Liver (tissue), 9 donors: ENCODE data around the gene NUAK1. TPM values are rescaled to one million over a fixed set of nuclear protein-coding genes. Genes with fewer than 3 reads are reported as not detected.

Experiments
- DNase-seq: peaks from one replicate; pipeline ENCODE4 v3.0.0-alpha.2; 2017; ENCODE audit warnings: low spot score
- H3K27ac ChIP-seq, 2 donors: one replicate each; pipeline ENCODE4 v1.7.0; 2013; ENCODE audit warnings: inconsistent platforms in 2 of 2, low read length in 2 of 2, control low read depth in 1 of 2, low read depth in 1 of 2, mild to moderate bottlenecking in 1 of 2
- H3K27me3 ChIP-seq, 4 donors: one replicate each; pipeline versions ENCODE4 v1.6.1 to v1.7.0; 2013; ENCODE audit warnings: low read length in 3 of 4, inconsistent platforms in 1 of 4, mild to moderate bottlenecking in 1 of 4, moderate library complexity in 1 of 4; ENCODE audit not compliant: control insufficient read depth in 4 of 4, insufficient read depth in 4 of 4
- H3K36me3 ChIP-seq, 4 donors: one replicate each; pipeline versions ENCODE4 v1.6.1 to v1.7.0; 2013; ENCODE audit warnings: low read length in 3 of 4, mild to moderate bottlenecking in 3 of 4, low read depth in 1 of 4, moderate library complexity in 1 of 4; ENCODE audit not compliant: control insufficient read depth in 4 of 4, insufficient read depth in 3 of 4
- H3K4me1 ChIP-seq, 4 donors: one replicate each; pipeline versions ENCODE4 v1.6.1 to v1.7.0; 2013; ENCODE audit warnings: low read length in 3 of 4, mild to moderate bottlenecking in 3 of 4, moderate library complexity in 1 of 4; ENCODE audit not compliant: control insufficient read depth in 4 of 4, insufficient read depth in 4 of 4
- H3K4me3 ChIP-seq, 3 donors: one replicate each; pipeline versions ENCODE4 v1.6.1 to v1.7.0; 2013; ENCODE audit warnings: low read length in 3 of 3, control low read depth in 1 of 3, low read depth in 1 of 3, mild to moderate bottlenecking in 1 of 3
- H3K9ac ChIP-seq, 2 donors: one replicate each; pipeline ENCODE4 v1.7.0; 2013; ENCODE audit warnings: low read length in 2 of 2, mild to moderate bottlenecking in 2 of 2, moderate library complexity in 2 of 2, control low read depth in 1 of 2, low read depth in 1 of 2
- H3K9me3 ChIP-seq, 4 donors: one replicate each; pipeline versions ENCODE4 v1.6.1 to v1.7.0; 2013; ENCODE audit warnings: low read length in 3 of 4; ENCODE audit not compliant: control insufficient read depth in 4 of 4
- FOXA1 ChIP-seq: IDR thresholded peaks from 2 replicates; pipeline ENCODE4 v1.6.1; 2016; ENCODE audit warnings: antibody characterized with exemption
- FOXA2 ChIP-seq: IDR thresholded peaks from 2 replicates; pipeline ENCODE4 v1.6.1; 2016; ENCODE audit warnings: antibody characterized with exemption
- GABPA ChIP-seq, 2 donors: IDR thresholded peaks in 1 of 2; conservative IDR thresholded peaks in 1 of 2; 2 replicates each; pipeline ENCODE4 v1.6.1; 2016; ENCODE audit warnings: antibody characterized with exemption in 2 of 2, mild to moderate bottlenecking in 1 of 2, moderate library complexity in 1 of 2
- JUND ChIP-seq, 2 donors: IDR thresholded peaks; 2 replicates each; pipeline ENCODE4 v1.6.1; 2016; ENCODE audit warnings: antibody characterized with exemption in 2 of 2
- NR2F2 ChIP-seq: IDR thresholded peaks from 2 replicates; pipeline ENCODE4 v1.6.1; 2016; ENCODE audit warnings: antibody characterized with exemption
- RAD21 ChIP-seq, 2 donors: IDR thresholded peaks; 2 replicates each; pipeline ENCODE4 v1.6.1; 2016; ENCODE audit warnings: antibody characterized with exemption in 2 of 2, mild to moderate bottlenecking in 2 of 2
- SP1 ChIP-seq: IDR thresholded peaks from 2 replicates; pipeline ENCODE4 v1.6.1; 2018; ENCODE audit warnings: antibody characterized with exemption, mild to moderate bottlenecking
- WGBS: extraction: QIAGEN DNeasy Blood & Tissue Kit; methylation state at CpG from one replicate; pipeline ENCODE4 v1.1.7; 2013; 5-methylcytosine and 5-hydroxymethylcytosine counted together
- polyA plus RNA-seq, 2 donors: library from polyadenylated mRNA; stranded (reverse) in 1 of 2; unstranded in 1 of 2; fragments of 200-250 nt in 1 of 2; fragments of >200 nt in 1 of 2; fragmentation: Nextera tagmentation in 1 of 2; extraction: Ambion mirVana in 1 of 2; gene quantifications; one replicate each; pipeline versions ENCODE4 v1.2.1 to v1.2.3, GENCODE V29; 2013 to 2015
- total RNA-seq, 2 donors: library from RNA; depleted of rRNA; stranded (reverse); fragments of >200 nt; gene quantifications; one replicate each; pipeline ENCODE4 v1.2.3, GENCODE V29; 2014
- TF ChIP-seq, protein P1 (sequence below): IDR thresholded peaks from 2 replicates; pipeline ENCODE4 v1.6.1; 2016; ENCODE audit warnings: antibody characterized with exemption
- TF ChIP-seq, protein P2 (sequence below): IDR thresholded peaks from 2 replicates; pipeline ENCODE4 v1.6.1; 2016; ENCODE audit warnings: antibody characterized with exemption
- donor health status: healthy.
- donor health status: healthy.
- donor health status: healthy.
- donor health status: healthy.
- donor health status: healthy.

NUAK1 gene
- total and polyA plus RNA-seq, 4 donors, result 2.5 to 9.3 (median 3.9) TPM

DNA sequence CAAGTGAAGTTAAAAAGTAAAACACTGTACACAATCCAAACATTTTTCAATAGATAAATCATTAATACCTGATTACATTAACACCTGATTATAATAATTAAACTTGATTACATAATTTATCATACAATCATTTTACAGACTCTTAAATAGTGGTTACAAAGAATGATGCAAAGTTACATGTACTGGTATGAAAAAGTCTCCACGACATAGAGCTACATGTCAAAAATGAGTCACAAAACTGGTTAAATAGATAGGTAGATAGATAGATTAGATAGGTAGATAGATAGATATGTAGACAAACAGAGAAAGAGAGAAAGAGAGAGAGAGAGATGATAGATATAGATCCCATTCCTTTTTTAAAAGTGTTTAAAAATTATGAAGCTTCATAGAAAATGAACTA is 109.2 kb downstream of the NUAK1 start:
- Histone ChIP-seq H3K4me1 (peaks cover 0 to 5% (median 2%) of the 10 kb centered on the region in 4 donors), H3K27me3 (no peaks in the 10 kb centered on the region), H3K36me3 (no peaks in the 10 kb centered on the region), H3K27ac (no peak overlapping the region), H3K9me3 (no peaks in the 10 kb centered on the region), H3K4me3 (no peak overlapping the region), H3K9ac (no peak overlapping the region)
- DNase-seq, result no peak
- 92% methylated on average over 1 of the region's 1 CpG for WGBS
- TF ChIP-seq RAD21 (IDR thresholded peaks at IDR 0.05) (no peak), FOXA2 (no peak), JUND (IDR thresholded peaks at IDR 0.05) (no peak), FOXA1 (no peak)
- TF ChIP-seq, protein P1, sequence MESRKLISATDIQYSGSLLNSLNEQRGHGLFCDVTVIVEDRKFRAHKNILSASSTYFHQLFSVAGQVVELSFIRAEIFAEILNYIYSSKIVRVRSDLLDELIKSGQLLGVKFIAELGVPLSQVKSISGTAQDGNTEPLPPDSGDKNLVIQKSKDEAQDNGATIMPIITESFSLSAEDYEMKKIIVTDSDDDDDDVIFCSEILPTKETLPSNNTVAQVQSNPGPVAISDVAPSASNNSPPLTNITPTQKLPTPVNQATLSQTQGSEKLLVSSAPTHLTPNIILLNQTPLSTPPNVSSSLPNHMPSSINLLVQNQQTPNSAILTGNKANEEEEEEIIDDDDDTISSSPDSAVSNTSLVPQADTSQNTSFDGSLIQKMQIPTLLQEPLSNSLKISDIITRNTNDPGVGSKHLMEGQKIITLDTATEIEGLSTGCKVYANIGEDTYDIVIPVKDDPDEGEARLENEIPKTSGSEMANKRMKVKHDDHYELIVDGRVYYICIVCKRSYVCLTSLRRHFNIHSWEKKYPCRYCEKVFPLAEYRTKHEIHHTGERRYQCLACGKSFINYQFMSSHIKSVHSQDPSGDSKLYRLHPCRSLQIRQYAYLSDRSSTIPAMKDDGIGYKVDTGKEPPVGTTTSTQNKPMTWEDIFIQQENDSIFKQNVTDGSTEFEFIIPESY, result no peak

DNA sequence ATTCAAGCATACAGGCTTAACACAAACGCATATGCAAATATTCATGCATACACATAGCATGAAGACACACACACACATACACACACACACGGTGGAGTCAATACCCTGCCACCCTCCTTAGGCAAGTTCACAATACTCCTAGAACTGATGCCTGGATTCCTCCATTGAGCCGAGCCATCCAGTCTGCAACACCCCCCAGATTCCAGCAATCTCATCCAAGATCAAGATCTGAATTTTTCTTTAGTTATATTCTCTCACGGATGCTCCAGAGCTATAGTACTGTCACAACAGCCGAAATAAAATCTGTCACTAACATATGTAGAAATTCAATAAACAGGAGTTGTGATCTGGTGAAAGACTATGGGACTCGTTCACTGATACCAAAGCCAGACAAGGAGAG is 110.8 kb downstream of the NUAK1 start:
- Histone ChIP-seq H3K9me3 (no peaks in the 10 kb centered on the region), H3K27ac (no peak overlapping the region), H3K4me1 (peaks cover 0 to 9% (median 3%) of the 10 kb centered on the region in 4 donors), H3K27me3 (no peaks in the 10 kb centered on the region), H3K36me3 (no peaks in the 10 kb centered on the region), H3K4me3 (no peak overlapping the region), H3K9ac (no peak overlapping the region)
- TF ChIP-seq FOXA1 (no peak), RAD21 (IDR thresholded peaks at IDR 0.05) (peak in 1 of 2 donors; percentile 7), GABPA (IDR thresholded peaks at IDR 0.05 in 1 of 2, conservative IDR thresholded peaks at IDR 0.05 in 1 of 2) (no peak), SP1 (no peak)
- TF ChIP-seq, protein P1, result no peak
- TF ChIP-seq, protein P2, sequence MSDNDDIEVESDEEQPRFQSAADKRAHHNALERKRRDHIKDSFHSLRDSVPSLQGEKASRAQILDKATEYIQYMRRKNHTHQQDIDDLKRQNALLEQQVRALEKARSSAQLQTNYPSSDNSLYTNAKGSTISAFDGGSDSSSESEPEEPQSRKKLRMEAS, result no peak
- no peak for DNase-seq
- 79% methylated on average over 6 of the region's 6 CpGs for WGBS

DNA sequence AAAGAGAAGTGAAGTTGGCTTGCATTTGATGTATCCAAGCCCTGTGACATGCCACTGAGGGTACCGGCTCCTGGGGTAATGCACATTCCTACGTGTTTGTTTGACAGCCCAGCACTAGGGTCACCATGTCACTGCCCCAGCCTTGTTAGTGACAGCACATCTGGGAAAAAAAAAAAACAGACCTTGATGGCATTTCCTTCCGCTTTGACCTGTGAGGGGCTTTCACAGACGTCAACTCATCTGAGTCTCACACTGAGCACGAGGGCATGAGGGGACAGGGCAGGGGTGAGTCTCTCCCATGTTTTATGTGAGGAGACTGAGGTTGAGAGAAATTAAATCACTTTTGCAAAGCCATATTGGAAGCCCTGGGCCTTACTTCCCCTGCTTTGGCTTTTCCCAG is 111.5 kb downstream of the NUAK1 start:
- no peaks in the 10 kb centered on the region for H3K36me3 ChIP-seq
- TF ChIP-seq, protein P1, result no peak
- no peak for TF ChIP-seq NR2F2
- 87% methylated on average over 5 of the region's 5 CpGs for WGBS
- peaks cover 0 to 15% (median 8%) of the 10 kb centered on the region in 4 donors for H3K4me1 ChIP-seq
- H3K4me3 ChIP-seq, result no peak overlapping the region
- H3K9ac ChIP-seq, result no peak overlapping the region
- H3K27ac ChIP-seq, result no peak overlapping the region
- no peak for DNase-seq
- H3K27me3 ChIP-seq, result no peaks in the 10 kb centered on the region
- H3K9me3 ChIP-seq, result no peaks in the 10 kb centered on the region
